OCI-LY3 (cell line): ENCODE measurements around the gene ZFYVE21.

Source experiments
- H2AFZ ChIP-seq: fragments of 200-600, 300-600 bp; shearing (Covaris generic); 2 replicates; pipeline ENCODE4 v1.6.0; 2014; ENCODE audit warnings: antibody characterized with exemption, low read depth, low read length
- H3K27ac ChIP-seq: fragments of 200-600, 300-600 bp; sonication (generic); 2 replicates; pipeline ENCODE4 v1.5.1; 2014; ENCODE audit warnings: mild to moderate bottlenecking, low read length, moderate library complexity, mixed read lengths
- H3K27me3 ChIP-seq: fragments of 200-600, 300-600 bp; sonication (generic); 2 replicates; pipeline ENCODE4 v1.6.1; 2014; ENCODE audit warnings: low read depth, low read length, mixed read lengths
- H3K36me3 ChIP-seq: fragments of 200-600, 300-600 bp; sonication (generic); replicated peaks from 2 replicates; pipeline ENCODE3; 2014; ENCODE audit warnings: low read depth, low read length, mixed read lengths
- H3K4me1 ChIP-seq: fragments of 300-600, 200-600 bp; sonication (generic); 2 replicates; pipeline ENCODE4 v1.6.1; 2014; ENCODE audit warnings: low read length, mixed read lengths
- H3K4me2 ChIP-seq: fragments of 200-600, 300-600 bp; sonication (generic); 2 replicates; pipeline ENCODE4 v1.6.1; 2014; ENCODE audit warnings: low read length, mixed read lengths
- H3K4me3 ChIP-seq: fragments of 300-600, 200-600 bp; sonication (generic); 2 replicates; pipeline ENCODE4 v1.5.1; 2014; ENCODE audit warnings: antibody characterized with exemption, mild to moderate bottlenecking, low read length, moderate library complexity
- H3K79me2 ChIP-seq: fragments of 300-600, 200-600 bp; shearing (Covaris generic); 2 replicates; pipeline ENCODE4 v1.6.1; 2014; ENCODE audit warnings: mild to moderate bottlenecking, low read length, mixed read lengths
- H3K9ac ChIP-seq: fragments of 300-600, 200-600 bp; shearing (Covaris generic); 2 replicates; pipeline ENCODE4 v1.6.0; 2014; ENCODE audit warnings: mild to moderate bottlenecking, low read length, moderate library complexity
- H3K9me3 ChIP-seq: fragments of 200-600, 300-600 bp; shearing (Covaris generic); 2 replicates; pipeline ENCODE4 v1.6.1; 2014; ENCODE audit warnings: low read length, mixed read lengths; ENCODE audit not compliant: insufficient read depth
- H4K20me1 ChIP-seq: fragments of 200-600, 300-600 bp; sonication (generic); 2 replicates; pipeline ENCODE4 v1.6.1; 2016; ENCODE audit warnings: low read length, mixed read lengths; ENCODE audit not compliant: insufficient read depth
- EZH2phosphoT487 ChIP-seq: fragments of 200-600 bp; shearing (Covaris generic); IDR thresholded peaks from 2 replicates; pipeline ENCODE4 v1.6.1; 2018; ENCODE audit warnings: antibody characterized with exemption, mixed run types, low read depth
- TF ChIP-seq, protein P1 (sequence below): fragments of 200-600, 300-600 bp; sonication (generic); IDR thresholded peaks from 2 replicates; pipeline ENCODE4 v1.5.1; 2014; ENCODE audit warnings: antibody characterized with exemption, low read length, low read depth

Gene ZFYVE21

GRCh38 chr14:103710771-103711377 lies 4.7 kb upstream of the ZFYVE21 start:
- Histone ChIP-seq H3K9me3 (no peaks in the 10 kb centered on the region), H3K36me3 (peaks cover 41% of the 10 kb centered on the region), H3K4me3 (no peak overlapping the region), H2AFZ (no peak overlapping the region), H3K9ac (no peak overlapping the region), H3K4me1 (peaks cover 9% of the 10 kb centered on the region), H3K79me2 (peaks cover 32% of the 10 kb centered on the region), H3K4me2 (no peak overlapping the region), H3K27me3 (no peaks in the 10 kb centered on the region), H3K27ac (no peak overlapping the region), H4K20me1 (peaks cover 2% of the 10 kb centered on the region)
- TF ChIP-seq, protein P1, sequence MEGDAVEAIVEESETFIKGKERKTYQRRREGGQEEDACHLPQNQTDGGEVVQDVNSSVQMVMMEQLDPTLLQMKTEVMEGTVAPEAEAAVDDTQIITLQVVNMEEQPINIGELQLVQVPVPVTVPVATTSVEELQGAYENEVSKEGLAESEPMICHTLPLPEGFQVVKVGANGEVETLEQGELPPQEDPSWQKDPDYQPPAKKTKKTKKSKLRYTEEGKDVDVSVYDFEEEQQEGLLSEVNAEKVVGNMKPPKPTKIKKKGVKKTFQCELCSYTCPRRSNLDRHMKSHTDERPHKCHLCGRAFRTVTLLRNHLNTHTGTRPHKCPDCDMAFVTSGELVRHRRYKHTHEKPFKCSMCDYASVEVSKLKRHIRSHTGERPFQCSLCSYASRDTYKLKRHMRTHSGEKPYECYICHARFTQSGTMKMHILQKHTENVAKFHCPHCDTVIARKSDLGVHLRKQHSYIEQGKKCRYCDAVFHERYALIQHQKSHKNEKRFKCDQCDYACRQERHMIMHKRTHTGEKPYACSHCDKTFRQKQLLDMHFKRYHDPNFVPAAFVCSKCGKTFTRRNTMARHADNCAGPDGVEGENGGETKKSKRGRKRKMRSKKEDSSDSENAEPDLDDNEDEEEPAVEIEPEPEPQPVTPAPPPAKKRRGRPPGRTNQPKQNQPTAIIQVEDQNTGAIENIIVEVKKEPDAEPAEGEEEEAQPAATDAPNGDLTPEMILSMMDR: no peak
- TF ChIP-seq EZH2phosphoT487: no peak

DNA sequence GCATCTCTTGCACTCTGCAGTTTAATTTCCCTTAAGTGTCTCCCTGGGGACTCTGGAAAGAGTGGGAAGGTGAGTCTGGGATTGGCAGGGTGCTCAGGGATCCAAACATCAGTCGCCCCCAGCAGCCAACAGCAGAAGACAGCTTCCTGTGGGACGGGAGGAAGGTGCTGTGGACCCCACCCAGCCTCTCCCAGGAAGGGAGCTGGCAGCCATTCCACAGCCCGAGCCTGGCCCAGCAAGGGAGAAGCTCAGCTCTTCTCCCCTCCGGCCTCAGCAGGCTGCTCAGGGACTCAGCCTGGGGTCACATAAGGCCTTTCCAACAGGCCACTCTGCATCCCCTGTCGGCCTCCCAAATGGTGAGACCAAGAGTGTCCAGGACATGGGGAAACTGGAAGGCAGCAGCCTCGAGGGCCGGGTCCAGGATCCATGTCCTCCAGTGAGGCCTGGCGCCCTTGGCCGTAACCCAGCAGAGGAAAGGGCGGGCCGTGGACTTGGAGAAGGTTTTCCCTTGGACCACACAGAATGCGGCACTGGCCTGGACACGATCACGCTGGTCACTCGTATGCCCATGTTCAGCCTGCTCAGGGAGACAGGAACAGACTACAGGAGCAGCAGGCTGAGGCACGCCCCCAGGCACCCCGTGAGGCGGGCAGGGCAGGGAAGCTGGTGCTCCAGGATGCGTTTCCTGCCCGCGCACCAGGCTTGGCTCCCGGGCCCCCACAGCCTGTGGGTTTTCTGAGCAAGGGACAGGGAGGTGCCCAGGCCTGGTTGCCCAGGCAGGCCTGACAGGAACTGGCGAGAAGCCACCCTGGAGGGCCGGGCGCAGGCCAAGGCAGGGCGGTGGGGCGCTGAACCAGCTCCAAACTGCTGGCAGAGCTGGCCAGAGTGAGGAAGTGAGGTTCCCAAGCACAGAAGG lies 3.8 kb upstream of the ZFYVE21 start:
- H2AFZ ChIP-seq: no peak overlapping the region
- peaks cover 2% of the 10 kb centered on the region for H4K20me1 ChIP-seq
- peaks cover 34% of the 10 kb centered on the region for H3K36me3 ChIP-seq
- no peaks in the 10 kb centered on the region for H3K27me3 ChIP-seq
- H3K4me3 ChIP-seq: no peak overlapping the region
- H3K4me2 ChIP-seq: no peak overlapping the region
- H3K9ac ChIP-seq: no peak overlapping the region
- no peak for TF ChIP-seq EZH2phosphoT487
- TF ChIP-seq, protein P1: no peak
- peaks cover 12% of the 10 kb centered on the region for H3K4me1 ChIP-seq
- H3K27ac ChIP-seq: no peak overlapping the region
- peaks cover 39% of the 10 kb centered on the region for H3K79me2 ChIP-seq
- H3K9me3 ChIP-seq: no peaks in the 10 kb centered on the region

DNA sequence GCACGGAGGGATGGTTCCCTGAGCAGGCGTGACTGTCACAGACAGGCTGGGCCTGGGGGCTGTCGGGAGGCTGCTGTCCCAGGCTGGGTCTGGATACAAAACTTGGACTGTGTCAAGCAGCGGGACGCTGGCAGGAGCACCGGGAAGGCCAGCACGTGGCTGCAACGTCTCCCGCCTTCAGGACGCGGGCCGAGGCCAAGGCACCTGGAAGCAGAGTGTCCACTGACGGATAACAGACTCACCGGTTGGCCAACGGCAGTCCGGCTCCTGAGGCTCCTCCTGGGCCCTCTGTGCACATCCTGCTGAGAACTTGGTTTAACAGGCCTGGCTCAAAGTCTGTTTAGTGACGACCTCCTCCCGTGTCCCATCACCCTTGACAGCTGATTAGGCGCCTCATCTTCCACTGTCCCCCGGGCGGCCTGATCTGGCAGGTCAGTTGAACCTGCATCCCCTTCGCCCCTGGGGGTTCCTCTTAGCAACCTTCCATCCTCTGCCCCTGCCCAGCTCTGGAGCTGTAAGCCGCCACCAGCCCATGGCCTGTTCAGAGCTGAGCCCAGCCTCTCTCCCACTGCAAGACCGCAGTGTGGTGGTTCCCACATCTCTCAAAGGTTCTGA lies 2.9 kb upstream of the ZFYVE21 start:
- H3K79me2 ChIP-seq: peaks cover 49% of the 10 kb centered on the region
- H3K4me2 ChIP-seq: no peak overlapping the region

More for the DNA sequence above, 2.9 kb upstream of the ZFYVE21 start:
- Histone ChIP-seq H3K27ac (no peak overlapping the region), H3K9ac (no peak overlapping the region), H2AFZ (no peak overlapping the region), H3K27me3 (no peaks in the 10 kb centered on the region), H3K9me3 (no peaks in the 10 kb centered on the region), H4K20me1 (peaks cover 10% of the 10 kb centered on the region), H3K4me1 (peaks cover 15% of the 10 kb centered on the region), H3K36me3 (peaks cover 31% of the 10 kb centered on the region), H3K4me3 (no peak overlapping the region)
- TF ChIP-seq, protein P1: no peak
- no peak for TF ChIP-seq EZH2phosphoT487
